ENCODE measurements around the gene LINC00237. TPM values are rescaled to one million over a fixed set of nuclear protein-coding genes. Genes with fewer than 3 reads are reported as not detected.

LINC00237 gene
- total RNA-seq, 1 donor from 2014 or later: not detected

- intact Hi-C loops (cut with micrococcal nuclease): loop anchor here (1.0 to 5.0 kb wide), 6 partner anchors 25 to 1048 kb away; partner anchors contain the start of genes CFAP61, CRNKL1, NKX2-4 and XRN2
- Mint-ChIP-seq H3K4me3 (peak overlapping the region; percentile 88), H3K27me3 (peaks cover 72% of the 10 kb centered on the region), H3K36me3 (ENCODE audit: low read depth) (no peaks in the 10 kb centered on the region), H3K27ac (peak overlapping the region; percentile 83), H3K9me3 (no peaks in the 10 kb centered on the region), H3K4me1 (peaks cover 36% of the 10 kb centered on the region)
- CTCF ChIA-PET: no interaction called here
- TF ChIP-seq CTCF (IDR thresholded peaks at IDR 0.05): no peak
- POLR2A ChIA-PET: interaction anchor here (0.6 to 1.0 kb wide), 2 partner anchors 26 kb away, joined by 3 to 5 read pairs; partner anchors contain the start of gene KIZ
- peak; percentile 57 for ATAC-seq (ENCODE audit: low read depth)
- peak; percentile 42 for DNase-seq
These were observed 6.2 kb downstream of the LINC00237 start for GRCh38 chr20:21099751-21100577.

- ChIA-PET CTCF (no interaction called here), POLR2A (no interaction called here)
- intact Hi-C loops (cut with micrococcal nuclease): loop anchor here (5.0 kb wide), 1 partner anchor 206 kb away; the partner anchor contains the start of gene XRN2
- no peak for DNase-seq
- H3K27ac Mint-ChIP-seq: no peak overlapping the region
- no peaks in the 10 kb centered on the region for H3K9me3 Mint-ChIP-seq
- no peak overlapping the region for H3K4me3 Mint-ChIP-seq
- no peak for TF ChIP-seq CTCF (IDR thresholded peaks at IDR 0.05)
- H3K36me3 Mint-ChIP-seq (ENCODE audit: low read depth): no peaks in the 10 kb centered on the region
- no peak for ATAC-seq (ENCODE audit: low read depth)
- H3K4me1 Mint-ChIP-seq: peaks cover 17% of the 10 kb centered on the region
- H3K27me3 Mint-ChIP-seq: peaks cover 63% of the 10 kb centered on the region
These were observed 9.7 kb downstream of the LINC00237 start for GRCh38 chr20:21096321-21097043.

GRCh38 chr20:21092806-21093205, 13.4 kb downstream of the LINC00237 start:
- Mint-ChIP-seq H3K4me3 (no peak overlapping the region), H3K36me3 (ENCODE audit: low read depth) (no peaks in the 10 kb centered on the region), H3K9me3 (no peaks in the 10 kb centered on the region), H3K27me3 (peaks cover 49% of the 10 kb centered on the region), H3K27ac (no peak overlapping the region), H3K4me1 (peaks cover 9% of the 10 kb centered on the region)
- ATAC-seq (ENCODE audit: low read depth): no peak
- no peak for TF ChIP-seq CTCF (IDR thresholded peaks at IDR 0.05)
- POLR2A ChIA-PET: no interaction called here
- CTCF ChIA-PET: no interaction called here
- no peak for DNase-seq
- intact Hi-C loops (cut with micrococcal nuclease): no loop called here

- intact Hi-C loops (cut with micrococcal nuclease): no loop called here
- ChIA-PET POLR2A (no interaction called here), CTCF (no interaction called here)
- TF ChIP-seq CTCF (IDR thresholded peaks at IDR 0.05): no peak
- Mint-ChIP-seq H3K27ac (no peak overlapping the region), H3K27me3 (peaks cover 41% of the 10 kb centered on the region), H3K4me3 (no peak overlapping the region), H3K9me3 (no peaks in the 10 kb centered on the region), H3K36me3 (ENCODE audit: low read depth) (no peaks in the 10 kb centered on the region), H3K4me1 (peaks cover 9% of the 10 kb centered on the region)
- ATAC-seq (ENCODE audit: low read depth): no peak
- DNase-seq: no peak
These were observed 15.4 kb downstream of the LINC00237 start for GRCh38 chr20:21090721-21091120.

- no peaks in the 10 kb centered on the region for H3K9me3 Mint-ChIP-seq
- H3K36me3 Mint-ChIP-seq (ENCODE audit: low read depth): no peaks in the 10 kb centered on the region
- H3K4me1 Mint-ChIP-seq: peaks cover 9% of the 10 kb centered on the region
- ATAC-seq (ENCODE audit: low read depth) (no peak), DNase-seq (no peak)
- intact Hi-C loops (cut with micrococcal nuclease): no loop called here
- no peak for TF ChIP-seq CTCF (IDR thresholded peaks at IDR 0.05)
- ChIA-PET POLR2A (no interaction called here), CTCF (no interaction called here)
- no peak overlapping the region for H3K4me3 Mint-ChIP-seq
- H3K27me3 Mint-ChIP-seq: peaks cover 39% of the 10 kb centered on the region
- no peak overlapping the region for H3K27ac Mint-ChIP-seq
These were observed 16.0 kb downstream of the LINC00237 start for GRCh38 chr20:21090111-21090618.

Data from activated B cell treated with CpG ODN at 0.5 μM for 24 hours (primary cell).